ENCODE results near the gene ADARB1. TPM values are rescaled to one million over a fixed set of nuclear protein-coding genes. Genes with fewer than 3 reads are reported as not detected.

Gene ADARB1
- total and polyA plus RNA-seq, 8 donors = 3.2 to 33.9 (median 9.4) TPM

- Histone ChIP-seq H3K9me3 (no peaks in the 10 kb centered on the region), H3K4me1 (peaks cover 0 to 39% (median 15%) of the 10 kb centered on the region in 4 donors), H3K36me3 (peaks cover 0 to 26% (median 18%) of the 10 kb centered on the region in 4 donors), H3K27me3 (no peaks in the 10 kb centered on the region), H3K27ac (no peak overlapping the region), H3K4me3 (no peak overlapping the region)
- TF ChIP-seq, protein P1, sequence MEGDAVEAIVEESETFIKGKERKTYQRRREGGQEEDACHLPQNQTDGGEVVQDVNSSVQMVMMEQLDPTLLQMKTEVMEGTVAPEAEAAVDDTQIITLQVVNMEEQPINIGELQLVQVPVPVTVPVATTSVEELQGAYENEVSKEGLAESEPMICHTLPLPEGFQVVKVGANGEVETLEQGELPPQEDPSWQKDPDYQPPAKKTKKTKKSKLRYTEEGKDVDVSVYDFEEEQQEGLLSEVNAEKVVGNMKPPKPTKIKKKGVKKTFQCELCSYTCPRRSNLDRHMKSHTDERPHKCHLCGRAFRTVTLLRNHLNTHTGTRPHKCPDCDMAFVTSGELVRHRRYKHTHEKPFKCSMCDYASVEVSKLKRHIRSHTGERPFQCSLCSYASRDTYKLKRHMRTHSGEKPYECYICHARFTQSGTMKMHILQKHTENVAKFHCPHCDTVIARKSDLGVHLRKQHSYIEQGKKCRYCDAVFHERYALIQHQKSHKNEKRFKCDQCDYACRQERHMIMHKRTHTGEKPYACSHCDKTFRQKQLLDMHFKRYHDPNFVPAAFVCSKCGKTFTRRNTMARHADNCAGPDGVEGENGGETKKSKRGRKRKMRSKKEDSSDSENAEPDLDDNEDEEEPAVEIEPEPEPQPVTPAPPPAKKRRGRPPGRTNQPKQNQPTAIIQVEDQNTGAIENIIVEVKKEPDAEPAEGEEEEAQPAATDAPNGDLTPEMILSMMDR (IDR thresholded peaks at IDR 0.05) = no peak
- TF ChIP-seq EP300 (IDR thresholded peaks at IDR 0.05) (no peak), POLR2A (IDR thresholded peaks at IDR 0.05) (no peak), POLR2AphosphoS5 (IDR thresholded peaks at IDR 0.05) (no peak)
- intact Hi-C loops (cut with DNase I; ENCODE audit: low total_unique reads) = no loop called here
- WGBS, 5 donors = 95 to 97% (median 96%) methylated on average over 8 of the region's 8 CpGs
- DNase-seq = no peak
Observed at GRCh38 chr21:45170987-45171386, 96.6 kb downstream of the ADARB1 start.

DNA sequence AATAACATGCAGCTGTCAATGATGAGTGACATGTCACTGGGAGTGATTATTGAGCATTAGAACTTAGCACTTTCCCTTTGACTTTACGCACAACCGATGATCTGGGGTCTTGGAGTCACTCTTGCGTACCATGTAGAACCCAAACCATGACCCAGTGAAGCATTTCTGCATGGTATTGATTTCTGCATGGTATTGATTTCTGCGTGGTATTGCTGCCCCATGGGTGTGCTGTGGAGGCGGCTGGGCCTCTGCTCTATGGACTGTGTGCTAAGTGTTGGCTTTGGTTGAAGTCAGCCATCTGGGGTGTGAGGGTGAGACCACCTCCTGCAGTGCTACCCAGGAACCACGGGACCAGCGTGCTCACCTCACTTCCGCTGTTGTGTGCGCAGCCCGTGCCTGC is 98.0 kb downstream of the ADARB1 start:
- DNase-seq = no peak
- Histone ChIP-seq H3K36me3 (peaks cover 0 to 39% (median 31%) of the 10 kb centered on the region in 4 donors), H3K9me3 (no peaks in the 10 kb centered on the region), H3K27ac (no peak overlapping the region), H3K27me3 (no peaks in the 10 kb centered on the region), H3K4me3 (no peak overlapping the region), H3K4me1 (peaks cover 0 to 26% (median 11%) of the 10 kb centered on the region in 4 donors)
- intact Hi-C loops (cut with DNase I; ENCODE audit: low total_unique reads) = no loop called here
- no peak for TF ChIP-seq POLR2AphosphoS5 (IDR thresholded peaks at IDR 0.05)
- TF ChIP-seq, protein P1 (IDR thresholded peaks at IDR 0.05) = no peak
- no peak for TF ChIP-seq EP300 (IDR thresholded peaks at IDR 0.05)
- no peak for TF ChIP-seq POLR2A (IDR thresholded peaks at IDR 0.05)
- 92 to 96% (median 95%) methylated on average over 10 of the region's 10 CpGs for WGBS, 5 donors

DNA sequence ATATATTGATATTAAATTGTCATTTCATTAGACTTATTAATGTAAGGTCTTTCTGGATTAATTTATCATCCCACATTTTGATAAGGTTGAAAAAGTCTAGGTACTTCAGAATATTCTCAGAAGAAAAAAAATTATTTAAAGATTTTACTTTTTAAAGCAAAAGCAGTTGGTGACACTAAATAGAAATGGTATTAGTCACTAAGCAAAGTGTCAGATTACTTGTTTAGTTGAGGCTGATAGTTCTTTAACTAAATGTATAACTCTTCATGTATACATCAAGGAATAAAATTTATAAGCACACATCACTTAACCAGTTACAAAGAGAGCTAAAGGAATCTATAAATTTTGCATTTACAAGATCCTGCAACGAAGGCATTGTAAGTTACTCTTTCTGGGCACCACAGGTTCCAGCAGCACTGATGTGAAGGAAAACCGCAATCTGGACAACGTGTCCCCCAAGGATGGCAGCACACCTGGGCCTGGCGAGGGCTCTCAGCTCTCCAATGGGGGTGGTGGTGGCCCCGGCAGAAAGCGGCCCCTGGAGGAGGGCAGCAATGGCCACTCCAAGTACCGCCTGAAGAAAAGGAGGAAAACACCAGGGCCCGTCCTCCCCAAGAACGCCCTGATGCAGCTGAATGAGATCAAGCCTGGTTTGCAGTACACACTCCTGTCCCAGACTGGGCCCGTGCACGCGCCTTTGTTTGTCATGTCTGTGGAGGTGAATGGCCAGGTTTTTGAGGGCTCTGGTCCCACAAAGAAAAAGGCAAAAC is 101.1 kb downstream of the ADARB1 start:
- H3K9me3 ChIP-seq = no peaks in the 10 kb centered on the region
- 92 to 97% (median 94%) methylated on average over 12 of the region's 12 CpGs for WGBS, 5 donors
- DNase-seq = no peak
- H3K4me1 ChIP-seq = no peaks in the 10 kb centered on the region
- H3K4me3 ChIP-seq = no peak overlapping the region
- intact Hi-C loops (cut with DNase I; ENCODE audit: low total_unique reads) = no loop called here
- TF ChIP-seq, protein P1 (IDR thresholded peaks at IDR 0.05) = no peak
- TF ChIP-seq POLR2A (IDR thresholded peaks at IDR 0.05) (no peak), POLR2AphosphoS5 (IDR thresholded peaks at IDR 0.05) (no peak), EP300 (IDR thresholded peaks at IDR 0.05) (no peak)
- peaks cover 5 to 66% (median 56%) of the 10 kb centered on the region in 4 donors for H3K36me3 ChIP-seq
- H3K27ac ChIP-seq = no peak overlapping the region
- H3K27me3 ChIP-seq = no peaks in the 10 kb centered on the region

- peaks cover 5 to 73% (median 62%) of the 10 kb centered on the region in 4 donors for H3K36me3 ChIP-seq
- 92 to 98% (median 96%) methylated on average over 16 of the region's 16 CpGs for WGBS, 5 donors
- no peak for DNase-seq
Observed at GRCh38 chr21:45176141-45176540, 101.8 kb downstream of the ADARB1 start.

More at GRCh38 chr21:45176141-45176540, 101.8 kb downstream of the ADARB1 start:
- no peak overlapping the region for H3K27ac ChIP-seq
- intact Hi-C loops (cut with DNase I; ENCODE audit: low total_unique reads) = no loop called here
- H3K4me1 ChIP-seq = no peaks in the 10 kb centered on the region
- no peaks in the 10 kb centered on the region for H3K27me3 ChIP-seq
- H3K9me3 ChIP-seq = no peaks in the 10 kb centered on the region
- no peak for TF ChIP-seq POLR2AphosphoS5 (IDR thresholded peaks at IDR 0.05)
- no peak for TF ChIP-seq POLR2A (IDR thresholded peaks at IDR 0.05)
- TF ChIP-seq, protein P1 (IDR thresholded peaks at IDR 0.05) = no peak
- TF ChIP-seq EP300 (IDR thresholded peaks at IDR 0.05) = no peak
- H3K4me3 ChIP-seq = no peak overlapping the region

Data from stomach (tissue), 9 donors.